ENCODE data around the gene DEXI.
A peak's percentile ranks its signal among the peaks of the same experiment; 100 is the strongest.

The DEXI gene

GRCh38 chr16:10984509-10984908 is 42.2 kb upstream of the DEXI start:
- in situ Hi-C loops (cut with MboI; ENCODE audit: low sequenced_read_pairs, unreplicated experiment): no loop called here
- no peak for DNase-seq (ENCODE audit: low spot score)
- TF ChIP-seq, protein P1, sequence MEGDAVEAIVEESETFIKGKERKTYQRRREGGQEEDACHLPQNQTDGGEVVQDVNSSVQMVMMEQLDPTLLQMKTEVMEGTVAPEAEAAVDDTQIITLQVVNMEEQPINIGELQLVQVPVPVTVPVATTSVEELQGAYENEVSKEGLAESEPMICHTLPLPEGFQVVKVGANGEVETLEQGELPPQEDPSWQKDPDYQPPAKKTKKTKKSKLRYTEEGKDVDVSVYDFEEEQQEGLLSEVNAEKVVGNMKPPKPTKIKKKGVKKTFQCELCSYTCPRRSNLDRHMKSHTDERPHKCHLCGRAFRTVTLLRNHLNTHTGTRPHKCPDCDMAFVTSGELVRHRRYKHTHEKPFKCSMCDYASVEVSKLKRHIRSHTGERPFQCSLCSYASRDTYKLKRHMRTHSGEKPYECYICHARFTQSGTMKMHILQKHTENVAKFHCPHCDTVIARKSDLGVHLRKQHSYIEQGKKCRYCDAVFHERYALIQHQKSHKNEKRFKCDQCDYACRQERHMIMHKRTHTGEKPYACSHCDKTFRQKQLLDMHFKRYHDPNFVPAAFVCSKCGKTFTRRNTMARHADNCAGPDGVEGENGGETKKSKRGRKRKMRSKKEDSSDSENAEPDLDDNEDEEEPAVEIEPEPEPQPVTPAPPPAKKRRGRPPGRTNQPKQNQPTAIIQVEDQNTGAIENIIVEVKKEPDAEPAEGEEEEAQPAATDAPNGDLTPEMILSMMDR (IDR thresholded peaks at IDR 0.05; ENCODE audit: borderline replicate concordance, control extremely low read depth, extremely low read depth, insufficient read depth, missing control alignments): no peak

DNA sequence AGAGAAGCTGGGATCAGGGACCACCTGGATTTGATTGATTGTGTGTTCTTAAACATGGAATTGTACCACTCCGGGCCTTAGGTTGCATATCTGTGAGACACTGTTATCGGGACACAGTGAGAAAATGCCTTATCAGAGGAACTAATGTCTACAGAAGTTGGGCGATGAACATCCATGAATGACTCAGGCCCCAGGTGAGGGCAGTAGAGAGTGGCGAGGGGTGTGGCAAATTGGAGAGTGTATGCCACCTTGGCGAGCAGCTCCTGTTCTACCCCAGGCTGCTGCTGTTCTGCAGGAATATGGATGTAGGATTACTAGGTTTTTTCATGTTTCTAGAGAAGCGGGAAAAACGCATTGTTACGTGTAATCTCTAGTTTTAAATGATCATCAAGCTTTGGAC is 40.9 kb upstream of the DEXI start:
- in situ Hi-C loops (cut with MboI; ENCODE audit: low sequenced_read_pairs, unreplicated experiment): no loop called here
- no peak for DNase-seq (ENCODE audit: low spot score)
- TF ChIP-seq, protein P1 (IDR thresholded peaks at IDR 0.05; ENCODE audit: borderline replicate concordance, control extremely low read depth, extremely low read depth, insufficient read depth, missing control alignments): peak; percentile 29

GRCh38 chr16:10982465-10983150 is 40.3 kb upstream of the DEXI start:
- in situ Hi-C loops (cut with MboI; ENCODE audit: low sequenced_read_pairs, unreplicated experiment): no loop called here
- TF ChIP-seq, protein P1 (IDR thresholded peaks at IDR 0.05; ENCODE audit: borderline replicate concordance, control extremely low read depth, extremely low read depth, insufficient read depth, missing control alignments): no peak
- no peak for DNase-seq (ENCODE audit: low spot score)

GRCh38 chr16:10981697-10982216 is 39.5 kb upstream of the DEXI start:
- in situ Hi-C loops (cut with MboI; ENCODE audit: low sequenced_read_pairs, unreplicated experiment): no loop called here
- TF ChIP-seq, protein P1 (IDR thresholded peaks at IDR 0.05; ENCODE audit: borderline replicate concordance, control extremely low read depth, extremely low read depth, insufficient read depth, missing control alignments): peak; percentile 80
- DNase-seq (ENCODE audit: low spot score): peak; percentile 70

DNA sequence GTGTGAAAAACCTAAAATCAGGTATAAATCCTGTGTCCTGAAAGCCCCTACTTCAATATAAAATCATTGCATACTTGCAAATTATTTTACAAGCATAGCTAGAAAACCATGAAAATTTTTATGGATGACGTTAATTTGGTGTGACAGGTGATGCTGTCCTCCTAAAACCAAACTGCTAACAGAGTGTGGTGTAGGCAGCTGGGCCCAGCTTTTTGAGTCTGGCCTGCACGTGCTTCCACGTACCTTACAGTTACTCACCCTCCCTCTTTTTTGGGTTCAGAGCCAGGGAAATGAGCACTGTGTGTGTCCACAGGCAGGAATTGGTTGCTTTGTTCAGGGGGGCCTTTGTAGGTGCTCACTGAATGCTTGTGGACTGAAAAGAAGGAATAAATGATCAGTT is 38.5 kb upstream of the DEXI start:
- TF ChIP-seq, protein P1 (IDR thresholded peaks at IDR 0.05; ENCODE audit: borderline replicate concordance, control extremely low read depth, extremely low read depth, insufficient read depth, missing control alignments): no peak
- in situ Hi-C loops (cut with MboI; ENCODE audit: low sequenced_read_pairs, unreplicated experiment): no loop called here
- no peak for DNase-seq (ENCODE audit: low spot score)

DNA sequence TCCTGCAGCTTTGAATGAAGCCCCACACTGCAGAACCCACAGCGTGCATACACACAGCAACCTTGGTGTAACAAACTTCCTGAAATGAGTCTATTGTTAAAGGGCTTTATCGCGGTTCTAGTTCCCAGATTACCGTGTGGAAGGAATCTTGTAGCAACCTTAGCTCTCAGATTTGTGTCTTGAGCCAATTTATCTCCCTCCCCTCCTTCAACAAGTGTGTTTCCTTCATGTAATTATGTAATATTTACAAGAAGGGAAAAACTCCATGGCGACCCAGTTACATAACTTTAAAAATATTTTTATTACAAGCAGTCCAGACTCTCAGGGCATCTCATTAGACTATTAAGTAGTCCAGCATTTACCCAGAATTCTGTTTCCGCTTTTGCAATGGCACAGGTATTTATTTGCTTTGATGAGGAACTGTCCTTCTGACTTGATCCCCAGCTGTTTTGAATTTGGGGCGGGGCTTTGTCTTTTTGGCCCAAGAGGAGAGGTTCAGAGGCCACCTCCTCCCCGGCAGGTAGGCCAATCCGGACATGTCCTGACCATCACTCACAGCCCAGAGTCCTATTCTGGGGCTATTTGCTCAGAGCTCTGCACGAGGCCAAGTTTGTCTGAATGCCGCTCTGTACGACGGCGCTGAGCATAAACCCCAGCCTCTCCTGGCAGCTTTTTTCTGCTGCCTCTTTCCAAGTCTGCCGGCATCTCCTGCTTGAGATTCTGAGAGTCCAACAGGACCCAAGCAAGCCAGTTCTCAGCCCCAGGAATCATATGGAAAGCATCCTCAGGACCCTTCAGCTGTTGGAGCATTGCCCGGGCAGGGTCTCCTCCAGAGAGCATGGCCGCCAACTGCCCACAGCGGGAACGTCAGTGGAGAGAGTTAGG is 37.7 kb upstream of the DEXI start:
- in situ Hi-C loops (cut with MboI; ENCODE audit: low sequenced_read_pairs, unreplicated experiment): no loop called here

More for the DNA sequence above, 37.7 kb upstream of the DEXI start:
- TF ChIP-seq, protein P1 (IDR thresholded peaks at IDR 0.05; ENCODE audit: borderline replicate concordance, control extremely low read depth, extremely low read depth, insufficient read depth, missing control alignments): no peak
- no peak for DNase-seq (ENCODE audit: low spot score)
